BLaER1 treated with 17β-estradiol and CSF1 and Interleukin-3, amounts not matched to agents 10 nM and 100 nM (cell line): ENCODE measurements around the gene IL3.

ENCODE experiments used
- H3K27ac ChIP-seq, 11 experiments: shearing (Covaris generic); formaldehyde crosslinking; 2 replicates each; pipeline ENCODE4 v1.8.1; 2022
- H3K27me3 ChIP-seq, 11 experiments: shearing (Covaris generic); formaldehyde crosslinking; 2 replicates each; pipeline ENCODE4 v1.8.1; 2022
- H3K36me3 ChIP-seq, 11 experiments: shearing (Covaris generic); formaldehyde crosslinking; 2 replicates each; pipeline ENCODE4 v1.8.1; 2022
- H3K4me1 ChIP-seq, 10 experiments: shearing (Covaris generic); formaldehyde crosslinking; 2 replicates each; pipeline ENCODE4 v1.8.1; 2022
- H3K4me2 ChIP-seq, 11 experiments: shearing (Covaris generic); formaldehyde crosslinking; 2 replicates each; pipeline ENCODE4 v1.8.1; 2022
- H3K4me3 ChIP-seq, 10 experiments: shearing (Covaris generic); formaldehyde crosslinking; 2 replicates each; pipeline ENCODE4 v1.8.1; 2022
- H3K9ac ChIP-seq, 11 experiments: shearing (Covaris generic); formaldehyde crosslinking; 2 replicates each; pipeline ENCODE4 v1.8.1; 2022
- H3K9me3 ChIP-seq, 11 experiments: shearing (Covaris generic); formaldehyde crosslinking; replicated peaks in 1 of 11; 2 replicates each; pipeline ENCODE4 v1.8.1; 2022
- H4K20me1 ChIP-seq, 11 experiments: shearing (Covaris generic); formaldehyde crosslinking; 2 replicates each; pipeline ENCODE4 v1.8.1; 2022
- Cebpa-rat ChIP-seq, 11 experiments: shearing (Covaris generic); IDR thresholded peaks; 2 replicates each; pipeline ENCODE4 v1.8.1; 2022

The IL3 gene

GRCh38 chr5:132087176-132087575 is 26.7 kb downstream of the IL3 start:
- H4K20me1 ChIP-seq, result peaks cover 0 to 5% (median 0%) of the 10 kb centered on the region in 11 experiments; a peak in 1 of 22 replicates
- peak overlapping the region in 6 of 11 experiments; percentile 11 to 62 (median 47); a peak in 5 of 22 replicates for H3K4me2 ChIP-seq
- TF ChIP-seq Cebpa-rat (IDR thresholded peaks at IDR 0.05), result no peak
- H3K9ac ChIP-seq, result no peak overlapping the region
- H3K9me3 ChIP-seq, result no peaks in the 10 kb centered on the region
- H3K27ac ChIP-seq, result no peak overlapping the region
- H3K4me1 ChIP-seq, result peaks cover 8 to 23% (median 11%) of the 10 kb centered on the region in 10 experiments; a peak in 17 of 20 replicates
- H3K36me3 ChIP-seq, result no peaks in the 10 kb centered on the region
- H3K27me3 ChIP-seq, result peaks cover 0 to 77% (median 0%) of the 10 kb centered on the region in 11 experiments; a peak in 5 of 22 replicates
- no peak overlapping the region for H3K4me3 ChIP-seq

- Histone ChIP-seq H3K4me2 (peak overlapping the region in 7 of 11 experiments; percentile 1 to 48 (median 16); a peak in 6 of 22 replicates), H3K27ac (no peak overlapping the region), H4K20me1 (peaks cover 0 to 5% (median 0%) of the 10 kb centered on the region in 11 experiments; a peak in 1 of 22 replicates), H3K36me3 (no peaks in the 10 kb centered on the region), H3K4me3 (no peak overlapping the region), H3K9ac (no peak overlapping the region), H3K9me3 (no peaks in the 10 kb centered on the region), H3K4me1 (peaks cover 8 to 23% (median 11%) of the 10 kb centered on the region in 10 experiments; a peak in 17 of 20 replicates), H3K27me3 (peaks cover 0 to 77% (median 0%) of the 10 kb centered on the region in 11 experiments; a peak in 5 of 22 replicates)
- TF ChIP-seq Cebpa-rat (IDR thresholded peaks at IDR 0.05), result no peak
These were observed 27.2 kb downstream of the IL3 start for GRCh38 chr5:132087661-132088060.

- H3K4me3 ChIP-seq, result no peak overlapping the region
- no peak for TF ChIP-seq Cebpa-rat (IDR thresholded peaks at IDR 0.05)
- H3K4me1 ChIP-seq, result peaks cover 9 to 26% (median 15%) of the 10 kb centered on the region in 10 experiments; a peak in 19 of 20 replicates
- no peaks in the 10 kb centered on the region for H3K9me3 ChIP-seq
- H3K27ac ChIP-seq, result no peak overlapping the region
- no peak overlapping the region for H3K9ac ChIP-seq
- H3K27me3 ChIP-seq, result peaks cover 0 to 84% (median 0%) of the 10 kb centered on the region in 11 experiments; a peak in 5 of 22 replicates
- peaks cover 0 to 5% (median 0%) of the 10 kb centered on the region in 11 experiments; a peak in 1 of 22 replicates for H4K20me1 ChIP-seq
- no peak overlapping the region for H3K4me2 ChIP-seq
- H3K36me3 ChIP-seq, result no peaks in the 10 kb centered on the region
These were observed 28.9 kb downstream of the IL3 start for GRCh38 chr5:132089363-132089762.

- no peaks in the 10 kb centered on the region for H3K36me3 ChIP-seq
- no peak overlapping the region for H3K4me3 ChIP-seq
- peaks cover 0 to 87% (median 0%) of the 10 kb centered on the region in 11 experiments; a peak in 5 of 22 replicates for H3K27me3 ChIP-seq
- H3K9me3 ChIP-seq, result no peaks in the 10 kb centered on the region
- TF ChIP-seq Cebpa-rat (IDR thresholded peaks at IDR 0.05), result no peak
- peaks cover 16 to 33% (median 22%) of the 10 kb centered on the region in 10 experiments for H3K4me1 ChIP-seq
- H3K4me2 ChIP-seq, result no peak overlapping the region
- H3K9ac ChIP-seq, result no peak overlapping the region
- H4K20me1 ChIP-seq, result peaks cover 0 to 5% (median 0%) of the 10 kb centered on the region in 11 experiments; a peak in 1 of 22 replicates
- H3K27ac ChIP-seq, result no peak overlapping the region
These were observed 29.7 kb downstream of the IL3 start for GRCh38 chr5:132090107-132090506.

GRCh38 chr5:132093271-132093670 is 32.8 kb downstream of the IL3 start:
- peaks cover 15 to 21% (median 18%) of the 10 kb centered on the region in 10 experiments for H3K4me1 ChIP-seq
- no peak for TF ChIP-seq Cebpa-rat (IDR thresholded peaks at IDR 0.05)
- H3K36me3 ChIP-seq, result no peaks in the 10 kb centered on the region
- no peak overlapping the region for H3K27ac ChIP-seq
- no peak overlapping the region for H3K4me3 ChIP-seq
- H3K27me3 ChIP-seq, result peaks cover 0 to 90% (median 0%) of the 10 kb centered on the region in 11 experiments; a peak in 6 of 22 replicates
- H3K9me3 ChIP-seq, result no peaks in the 10 kb centered on the region
- no peak overlapping the region for H3K4me2 ChIP-seq
- H4K20me1 ChIP-seq, result no peaks in the 10 kb centered on the region; a peak in 1 of 22 replicates
- no peak overlapping the region for H3K9ac ChIP-seq

GRCh38 chr5:132094393-132095076 is 34.1 kb downstream of the IL3 start:
- peaks cover 15 to 27% (median 25%) of the 10 kb centered on the region in 10 experiments for H3K4me1 ChIP-seq
- H3K4me2 ChIP-seq, result peak overlapping the region; percentile 26 to 78 (median 61); a peak in 20 of 22 replicates
- no peak for TF ChIP-seq Cebpa-rat (IDR thresholded peaks at IDR 0.05)
- H3K27me3 ChIP-seq, result peaks cover 0 to 90% (median 0%) of the 10 kb centered on the region in 11 experiments; a peak in 6 of 22 replicates
- H3K36me3 ChIP-seq, result no peaks in the 10 kb centered on the region
- no peak overlapping the region for H3K4me3 ChIP-seq
- no peaks in the 10 kb centered on the region for H3K9me3 ChIP-seq
- no peaks in the 10 kb centered on the region; a peak in 1 of 22 replicates for H4K20me1 ChIP-seq
- H3K9ac ChIP-seq, result no peak overlapping the region
- no peak overlapping the region for H3K27ac ChIP-seq

- no peak overlapping the region for H3K4me3 ChIP-seq
- peak overlapping the region; percentile 26 to 78 (median 61) for H3K4me2 ChIP-seq
- no peak for TF ChIP-seq Cebpa-rat (IDR thresholded peaks at IDR 0.05)
- peaks cover 15 to 32% (median 30%) of the 10 kb centered on the region in 10 experiments for H3K4me1 ChIP-seq
- 0 out of 22 replicates have a peak overlapping the region, but pooled peaks of 1 of the 11 experiments have one; percentile 13 for H3K27ac ChIP-seq
- no peaks in the 10 kb centered on the region for H3K9me3 ChIP-seq
- no peak overlapping the region for H3K9ac ChIP-seq
- H4K20me1 ChIP-seq, result peaks cover 0 to 2% (median 0%) of the 10 kb centered on the region in 11 experiments; a peak in 1 of 22 replicates
- H3K27me3 ChIP-seq, result peaks cover 0 to 92% (median 0%) of the 10 kb centered on the region in 11 experiments; a peak in 6 of 22 replicates
- H3K36me3 ChIP-seq, result no peaks in the 10 kb centered on the region
These were observed 34.6 kb downstream of the IL3 start for GRCh38 chr5:132095077-132095410.

GRCh38 chr5:132095424-132095972 is 35.0 kb downstream of the IL3 start:
- 0 out of 22 replicates have a peak overlapping the region, but pooled peaks of 1 of the 11 experiments have one; percentile 13 for H3K27ac ChIP-seq
- H3K9me3 ChIP-seq, result no peaks in the 10 kb centered on the region
- peaks cover 15 to 37% (median 34%) of the 10 kb centered on the region in 10 experiments for H3K4me1 ChIP-seq
- H3K27me3 ChIP-seq, result peaks cover 0 to 97% (median 0%) of the 10 kb centered on the region in 11 experiments; a peak in 6 of 22 replicates
- no peak for TF ChIP-seq Cebpa-rat (IDR thresholded peaks at IDR 0.05)
- no peak overlapping the region for H3K9ac ChIP-seq
- no peak overlapping the region for H3K4me3 ChIP-seq
- no peaks in the 10 kb centered on the region for H3K36me3 ChIP-seq
- peaks cover 0 to 7% (median 0%) of the 10 kb centered on the region in 11 experiments; a peak in 1 of 22 replicates for H4K20me1 ChIP-seq
- peak overlapping the region; percentile 26 to 78 (median 61) for H3K4me2 ChIP-seq

GRCh38 chr5:132096904-132097303 is 36.4 kb downstream of the IL3 start:
- H3K4me1 ChIP-seq, result peaks cover 26 to 51% (median 48%) of the 10 kb centered on the region in 10 experiments
- no peak overlapping the region for H3K4me3 ChIP-seq
- H3K36me3 ChIP-seq, result no peaks in the 10 kb centered on the region
- no peaks in the 10 kb centered on the region for H3K9me3 ChIP-seq
- peaks cover 0 to 100% (median 0%) of the 10 kb centered on the region in 11 experiments; a peak in 6 of 22 replicates for H3K27me3 ChIP-seq
- no peak overlapping the region for H3K4me2 ChIP-seq
- no peak overlapping the region for H3K27ac ChIP-seq
- peaks cover 0 to 17% (median 0%) of the 10 kb centered on the region in 11 experiments; a peak in 1 of 22 replicates for H4K20me1 ChIP-seq
- H3K9ac ChIP-seq, result no peak overlapping the region
- TF ChIP-seq Cebpa-rat (IDR thresholded peaks at IDR 0.05), result no peak
